ENCODE measurements around the gene PABPC3. TPM values are rescaled to one million over a fixed set of nuclear protein-coding genes. Genes with fewer than 3 reads are reported as not detected.
A peak's percentile ranks its signal among the peaks of the same experiment; 100 is the strongest.

Gene PABPC3
- total and polyA plus RNA-seq, 2 of the 8 experiments (the other 6 are each of a cell fraction or from before 2014, with no cell fraction given): 0.18 to 0.48 TPM

GRCh38 chr13:25114220-25114619 lies 18.3 kb downstream of the PABPC3 start:
- Histone ChIP-seq H3K23ac (ENCODE audit: insufficient read length) (no peak overlapping the region), H3K9me3 (ENCODE audit: insufficient read depth in 2 of 2, low read depth in 1 of 2, low read length in 1 of 2) (no peaks in the 10 kb centered on the region), H3K56ac (replicated peaks; ENCODE audit: insufficient read length, low read depth, low read length) (no peak overlapping the region), H2BK12ac (ENCODE audit: low read depth, low read length) (no peak overlapping the region), H3K4me2 (ENCODE audit: insufficient read depth in 1 of 2, low read depth in 2 of 2, low read length in 2 of 2) (no peak overlapping the region), H3K79me2 (ENCODE audit: control insufficient read depth in 1 of 2, insufficient read depth in 2 of 2, low read length in 2 of 2) (no peaks in the 10 kb centered on the region), H2BK120ac (replicated peaks; ENCODE audit: low read depth, low read length) (no peak overlapping the region), H3K9ac (replicated peaks in 1 of 4; ENCODE audit: extremely low read depth in 1 of 4, low read depth in 3 of 4, low read length in 3 of 4) (no peak overlapping the region), H3K79me1 (ENCODE audit: low read depth, low read length) (no peaks in the 10 kb centered on the region), H4K5ac (ENCODE audit: insufficient read length, low read depth, low read length) (no peak overlapping the region), H4K91ac (replicated peaks; ENCODE audit: insufficient read length, low read length) (no peak overlapping the region), H3K36me3 (ENCODE audit: control insufficient read depth in 2 of 4, insufficient read depth in 4 of 4, low read length in 3 of 4) (no peaks in the 10 kb centered on the region), H3K27me3 (replicated peaks in 1 of 4; ENCODE audit: control insufficient read depth in 3 of 4, extremely low read depth in 1 of 4, insufficient read depth in 3 of 4, low read length in 3 of 4) (no peaks in the 10 kb centered on the region; a peak in 1 of 7 replicates), H2AK5ac (ENCODE audit: low read depth, low read length) (no peak overlapping the region), H3K4ac (replicated peaks; ENCODE audit: insufficient read length, low read depth, low read length) (peak overlapping the region; percentile 23), H2BK5ac (ENCODE audit: low read depth, low read length) (no peak overlapping the region), H3K27ac (ENCODE audit: low read depth, low read length) (no peak overlapping the region), H3K18ac (ENCODE audit: extremely low read depth, low read length) (peak overlapping the region; percentile 25; the same call in 1 of the 2 replicates), H3K4me1 (replicated peaks in 1 of 4; ENCODE audit: control insufficient read depth in 3 of 4, insufficient read depth in 4 of 4, low read length in 3 of 4) (peaks cover 1 to 6% (median 5%) of the 10 kb centered on the region in 4 experiments; a peak in 6 of 7 replicates), H3K14ac (ENCODE audit: insufficient read length) (no peak overlapping the region), H4K20me1 (replicated peaks in 1 of 2; ENCODE audit: control insufficient read depth in 1 of 2, insufficient read depth in 2 of 2, low read length in 2 of 2) (no peaks in the 10 kb centered on the region), H2BK20ac (ENCODE audit: low read length) (peak overlapping the region; percentile 53; the same call in 1 of the 2 replicates), H2BK15ac (ENCODE audit: low read length) (no peak overlapping the region), H3K23me2 (ENCODE audit: low read depth, low read length) (no peaks in the 10 kb centered on the region; the same call in 1 of the 2 replicates), H4K8ac (ENCODE audit: extremely low read depth, insufficient read depth, low read length) (no peak overlapping the region), H2AFZ (ENCODE audit: low read length) (peak overlapping the region; percentile 94; the same call in 1 of the 2 replicates), H3K4me3 (ENCODE audit: extremely low read depth in 1 of 4, insufficient read depth in 2 of 4, low read depth in 3 of 4, low read length in 4 of 4) (no peak overlapping the region)
- 33% methylated on average over 3 of the region's 3 CpGs; no CpG with 5 or more reads in 1 of the 2 experiments for WGBS, 2 experiments (ENCODE audit: extremely low coverage in 1 of 2, insufficient coverage in 1 of 2, insufficient read length in 1 of 2, insufficient replicate concordance in 2 of 2, low coverage in 1 of 2, low lambda C conversion rate in 2 of 2, missing lambda C conversion rate in 1 of 2)
- ChIA-PET CTCF (ENCODE audit: partially characterized antibody) (interaction anchor here (0.6 to 5.0 kb wide), 45 partner anchors 8 to 1069 kb away, joined by 3 to 44 read pairs (median 4); partner anchors contain the start of gene PABPC3), POLR2A (ENCODE audit: partially characterized antibody) (no interaction called here)
- peak; percentile 98 for FAIRE-seq
- DNase-seq (ENCODE audit: low read depth in 1 of 2, low spot score in 2 of 2): peak; percentile 77 to 87
